Adrenal gland (tissue), 12 donors: ENCODE data around the gene NR6A1. TPM values are rescaled to one million over a fixed set of nuclear protein-coding genes. Genes with fewer than 3 reads are reported as not detected.

ENCODE experiments used
- DNase-seq, 7 donors: peaks; one replicate each; pipeline ENCODE4 v3.0.0-alpha.2; 2019 to 2020
- H3K27ac ChIP-seq, 5 donors: fragments of 200-600 bp; sonication (generic) in 4 of 5; 1 replicate in 3 of 5; 2 replicates in 2 of 5; pipeline versions ENCODE4 v1.5.1 to v1.8.0; 2016 to 2020; ENCODE audit warnings: mild to moderate bottlenecking in 1 of 5
- H3K27me3 ChIP-seq: fragments of 200-600 bp; 2 replicates; pipeline ENCODE4 v1.8.0; 2021
- H3K36me3 ChIP-seq, 2 donors: fragments of 200-600 bp; replicated peaks in 1 of 2; 1 replicate in 1 of 2; 2 replicates in 1 of 2; pipeline versions ENCODE4 v1.5.1 to v1.8.0; 2018 to 2022
- H3K4me1 ChIP-seq, 2 donors: fragments of 200-600 bp; replicated peaks in 1 of 2; 1 replicate in 1 of 2; 2 replicates in 1 of 2; pipeline versions ENCODE4 v1.5.1 to v1.8.0; 2018 to 2021
- H3K4me3 ChIP-seq, 4 donors: fragments of 200-600 bp; sonication (generic) in 3 of 4; one replicate each; pipeline ENCODE4 v1.5.1; 2016 to 2018
- H3K9me3 ChIP-seq, 3 donors: fragments of 200-600 bp; sonication (generic) in 1 of 3; replicated peaks in 1 of 3; 1 replicate in 2 of 3; 2 replicates in 1 of 3; pipeline versions ENCODE4 v1.5.1 to v1.8.0; 2016 to 2021
- POLR2A ChIP-seq, 2 donors: fragments of 450-650 bp; IDR thresholded peaks; one replicate each; pipeline ENCODE4 v1.6.1; 2017; ENCODE audit warnings: antibody characterized with exemption in 2 of 2, mild to moderate bottlenecking in 2 of 2, moderate library complexity in 1 of 2
- WGBS, 4 donors: extraction: QIAGEN DNeasy Blood & Tissue Kit in 2 of 4; methylation state at CpG; one replicate each; pipeline versions ENCODE4 v1.1.5 to v1.1.7; 2013 to 2017; 5-methylcytosine and 5-hydroxymethylcytosine counted together
- intact Hi-C, 2 donors: fragments of 100-400 bp; cut with DNase I; formaldehyde crosslinking; loops; one replicate each; pipeline versions ENCODE4 v1.14.1 to v1.15.0; 2022 to 2023
- polyA plus RNA-seq, 3 donors: library from polyadenylated mRNA; stranded (reverse); fragments of 200-250 nt in 2 of 3; fragments of 350-450 nt in 1 of 3; fragmentation: Illumina TruSeq in 1 of 3; extraction: RNeasy Lipid Tissue Mini Kit (QIAGEN cat#74804) in 1 of 3; gene quantifications; one replicate each; pipeline ENCODE4 v1.2.3, GENCODE V29; 2013 to 2014
- total RNA-seq, 9 donors: library from RNA; depleted of rRNA in 4 of 9; stranded (reverse); fragments of >200 nt in 4 of 9; fragments of 120-200 nt in 1 of 9; fragmentation: NEBNext Ultra II Directional in 1 of 9; extraction: Animal tissue kit (Norgen Biotek cat#: 25700) in 1 of 9; gene quantifications; one replicate each; pipeline versions ENCODE4 v1.1.0 to v1.2.4, GENCODE V29; 2013 to 2023
- TF ChIP-seq, protein P1 (sequence below), 6 experiments: fragments of 450-650 bp in 4 of 6; fragments of 200-600 bp in 2 of 6; sonication (generic) in 1 of 6; IDR thresholded peaks; 1 replicate in 5 of 6; 2 replicates in 1 of 6; pipeline versions ENCODE4 v1.5.1 to v1.8.0; 2016 to 2021; ENCODE audit warnings: antibody characterized with exemption in 6 of 6, mild to moderate bottlenecking in 2 of 6, moderate library complexity in 1 of 6
- donor health status: healthy with polysubstance abuse.
- donor health status: Bipolar disorder and iron deficiency.
- donor health status: DM: yes; HTN: yes; CAD: no.
- donor health status: DM: no; HTN: no; CAD: no.
- donor health status: DM: no; HTN: no; CAD: no.
- donor health status: DM: yes; HTN: yes; CAD: no.

NR6A1 gene
- total and polyA plus RNA-seq, 12 donors: 0.46 to 9.8 (median 1.5) TPM

DNA sequence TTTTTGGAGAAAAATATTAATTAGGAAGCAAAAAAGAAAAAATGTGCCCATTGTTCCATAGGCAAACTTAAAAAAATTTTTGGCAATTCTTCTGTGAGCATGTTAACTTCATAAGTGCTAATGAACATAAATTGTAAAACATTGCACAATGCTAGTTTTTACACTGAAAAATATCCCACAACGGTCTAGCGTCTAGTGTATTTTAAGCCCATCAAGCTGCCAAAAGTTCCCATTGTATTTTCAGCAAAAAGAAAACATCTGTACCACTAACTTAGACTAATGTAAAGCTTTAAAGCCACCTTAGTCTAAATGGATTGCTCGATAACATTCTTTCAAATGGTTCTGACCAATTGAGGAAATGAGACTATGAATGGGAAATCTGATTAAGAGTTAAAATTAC is 2.8 kb downstream of the NR6A1 start:
- Histone ChIP-seq H3K9me3 (no peaks in the 10 kb centered on the region), H3K27ac (no peak overlapping the region), H3K4me3 (no peak overlapping the region), H3K36me3 (no peaks in the 10 kb centered on the region), H3K27me3 (peaks cover 28% of the 10 kb centered on the region), H3K4me1 (peaks cover 5 to 11% of the 10 kb centered on the region in 2 donors)
- intact Hi-C loops: no loop called here
- TF ChIP-seq POLR2A (IDR thresholded peaks at IDR 0.05): no peak
- TF ChIP-seq, protein P1, sequence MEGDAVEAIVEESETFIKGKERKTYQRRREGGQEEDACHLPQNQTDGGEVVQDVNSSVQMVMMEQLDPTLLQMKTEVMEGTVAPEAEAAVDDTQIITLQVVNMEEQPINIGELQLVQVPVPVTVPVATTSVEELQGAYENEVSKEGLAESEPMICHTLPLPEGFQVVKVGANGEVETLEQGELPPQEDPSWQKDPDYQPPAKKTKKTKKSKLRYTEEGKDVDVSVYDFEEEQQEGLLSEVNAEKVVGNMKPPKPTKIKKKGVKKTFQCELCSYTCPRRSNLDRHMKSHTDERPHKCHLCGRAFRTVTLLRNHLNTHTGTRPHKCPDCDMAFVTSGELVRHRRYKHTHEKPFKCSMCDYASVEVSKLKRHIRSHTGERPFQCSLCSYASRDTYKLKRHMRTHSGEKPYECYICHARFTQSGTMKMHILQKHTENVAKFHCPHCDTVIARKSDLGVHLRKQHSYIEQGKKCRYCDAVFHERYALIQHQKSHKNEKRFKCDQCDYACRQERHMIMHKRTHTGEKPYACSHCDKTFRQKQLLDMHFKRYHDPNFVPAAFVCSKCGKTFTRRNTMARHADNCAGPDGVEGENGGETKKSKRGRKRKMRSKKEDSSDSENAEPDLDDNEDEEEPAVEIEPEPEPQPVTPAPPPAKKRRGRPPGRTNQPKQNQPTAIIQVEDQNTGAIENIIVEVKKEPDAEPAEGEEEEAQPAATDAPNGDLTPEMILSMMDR (IDR thresholded peaks at IDR 0.05): no peak
- WGBS, 4 donors: 65 to 80% (median 71%) methylated on average over 3 of the region's 3 CpGs
- no peak for DNase-seq

DNA sequence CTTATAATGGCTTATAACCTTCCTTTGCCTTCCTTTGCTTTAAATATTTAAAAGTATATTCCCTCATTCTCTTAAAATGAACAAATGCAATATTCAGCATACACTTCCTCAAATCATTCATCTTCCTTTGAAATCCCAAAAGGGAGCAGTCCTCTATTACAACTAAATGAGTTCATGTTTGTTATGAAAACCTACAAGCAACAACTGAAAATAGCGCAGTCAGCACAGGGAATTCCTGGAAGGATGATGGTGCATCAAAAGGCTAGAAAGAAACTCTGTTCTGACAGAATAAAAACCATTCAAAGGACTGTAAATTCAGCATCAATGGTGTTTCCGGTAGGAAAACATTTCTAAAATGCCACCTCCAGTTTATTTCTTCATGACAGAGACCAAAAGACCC is 3.3 kb downstream of the NR6A1 start:
- Histone ChIP-seq H3K9me3 (no peaks in the 10 kb centered on the region), H3K4me1 (peaks cover 5 to 11% of the 10 kb centered on the region in 2 donors), H3K27ac (no peak overlapping the region), H3K4me3 (no peak overlapping the region), H3K27me3 (peaks cover 32% of the 10 kb centered on the region), H3K36me3 (no peaks in the 10 kb centered on the region)
- TF ChIP-seq, protein P1 (IDR thresholded peaks at IDR 0.05): no peak
- TF ChIP-seq POLR2A (IDR thresholded peaks at IDR 0.05): no peak
- WGBS, 4 donors: 64 to 85% (median 77%) methylated on average over 2 of the region's 2 CpGs
- intact Hi-C loops: no loop called here
- DNase-seq: no peak

DNA sequence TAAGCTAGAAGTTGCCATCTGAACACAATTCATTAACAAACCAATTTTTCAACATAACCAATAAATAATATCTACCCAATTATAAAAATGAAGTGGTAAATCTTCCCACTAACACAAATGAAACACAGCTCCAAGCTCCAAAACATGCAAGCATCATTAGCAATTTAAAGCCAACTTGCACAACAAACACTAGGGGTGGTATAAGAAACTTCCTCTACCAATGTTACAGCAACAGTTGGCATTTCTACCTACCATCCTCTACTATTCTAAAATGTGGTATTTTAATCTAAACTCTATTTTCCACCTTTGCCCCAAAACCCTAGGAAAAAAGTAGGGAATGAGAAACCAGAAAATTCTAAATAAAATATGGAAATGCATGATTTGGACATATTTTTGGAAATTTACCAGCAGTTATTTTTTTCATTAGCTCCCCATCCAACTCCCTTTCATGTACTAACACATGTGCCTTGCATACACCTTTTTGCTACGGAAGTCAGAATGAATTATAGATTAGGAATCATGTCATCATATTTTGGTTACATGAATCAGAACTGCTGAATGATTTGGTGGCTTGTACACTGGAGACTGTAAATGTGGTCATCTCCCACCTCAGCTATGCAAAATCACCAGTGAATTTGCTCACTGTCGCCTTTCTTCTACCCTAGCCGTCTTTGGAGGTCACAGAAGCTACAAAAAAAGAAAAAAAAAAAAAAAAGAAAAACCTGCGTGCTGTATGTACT is 4.1 kb downstream of the NR6A1 start:
- intact Hi-C loops: no loop called here
- Histone ChIP-seq H3K4me3 (no peak overlapping the region), H3K27me3 (peaks cover 35% of the 10 kb centered on the region), H3K36me3 (no peaks in the 10 kb centered on the region), H3K9me3 (no peaks in the 10 kb centered on the region), H3K27ac (no peak overlapping the region), H3K4me1 (peaks cover 5 to 8% of the 10 kb centered on the region in 2 donors)
- DNase-seq: no peak
- 66 to 73% (median 69%) methylated on average over 4 of the region's 4 CpGs for WGBS, 4 donors
- TF ChIP-seq, protein P1 (IDR thresholded peaks at IDR 0.05): peak in 1 of 6 experiments; percentile 16
- no peak for TF ChIP-seq POLR2A (IDR thresholded peaks at IDR 0.05)

DNA sequence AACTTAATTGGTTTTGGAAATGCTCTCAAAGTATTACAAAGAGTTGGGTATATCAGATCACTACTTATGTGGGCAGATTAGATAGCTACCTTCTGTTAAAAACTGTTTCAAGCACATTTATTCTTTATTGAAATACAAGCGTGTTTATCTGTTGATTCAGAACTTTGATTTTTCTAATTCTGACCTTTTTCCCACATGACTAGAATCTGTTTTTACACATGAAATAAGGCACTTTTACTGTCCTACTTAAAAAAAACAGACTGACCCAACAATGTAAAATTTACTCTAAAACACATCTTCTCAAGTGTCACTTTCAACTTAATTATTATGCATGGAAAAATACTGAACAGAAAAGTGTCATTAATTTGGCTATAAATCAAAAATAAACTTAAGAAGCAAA is 4.8 kb downstream of the NR6A1 start:
- H3K27me3 ChIP-seq: peaks cover 35% of the 10 kb centered on the region
- no peak for TF ChIP-seq POLR2A (IDR thresholded peaks at IDR 0.05)
- TF ChIP-seq, protein P1 (IDR thresholded peaks at IDR 0.05): no peak
- H3K27ac ChIP-seq: no peak overlapping the region
- no peaks in the 10 kb centered on the region for H3K9me3 ChIP-seq
- 89 to 96% (median 94%) methylated on average over 1 of the region's 1 CpG for WGBS, 4 donors
- H3K4me1 ChIP-seq: peaks cover 5 to 8% of the 10 kb centered on the region in 2 donors
- intact Hi-C loops: no loop called here
- DNase-seq: no peak
- H3K36me3 ChIP-seq: no peaks in the 10 kb centered on the region
- H3K4me3 ChIP-seq: no peak overlapping the region
